ENCODE data around the gene TMEM38B. TPM values are rescaled to one million over a fixed set of nuclear protein-coding genes. Genes with fewer than 3 reads are reported as not detected.

TMEM38B gene
- polyA plus RNA-seq, 3 donors, result 4.5 to 14.8 (median 12.2) TPM

- Histone ChIP-seq H2AFZ (ENCODE audit: insufficient read depth, low read depth, low read length, poor library complexity, severe bottlenecking) (no peak overlapping the region), H3K27ac (ENCODE audit: low read depth in 1 of 2, low read length in 2 of 2) (no peak overlapping the region), H4K20me1 (ENCODE audit: insufficient read depth, low read length) (no peaks in the 10 kb centered on the region), H3K9ac (ENCODE audit: insufficient read depth, low read length, poor library complexity, severe bottlenecking) (no peak overlapping the region), H3K27me3 (ENCODE audit: control insufficient read depth in 2 of 2, insufficient read depth in 2 of 2, low read length in 2 of 2) (no peaks in the 10 kb centered on the region), H3K79me2 (ENCODE audit: insufficient read depth, low read length) (no peaks in the 10 kb centered on the region), H3K4me3 (replicated peaks in 1 of 3; ENCODE audit: low read depth in 2 of 3, low read length in 3 of 3) (no peak overlapping the region), H3K9me3 (replicated peaks in 1 of 2; ENCODE audit: control insufficient read depth in 1 of 2, insufficient read depth in 1 of 2, low read length in 2 of 2) (no peaks in the 10 kb centered on the region), H3K4me1 (ENCODE audit: control insufficient read depth in 1 of 2, insufficient read depth in 2 of 2, low read length in 2 of 2) (no peaks in the 10 kb centered on the region), H3K4me2 (replicated peaks; ENCODE audit: extremely low read depth, low read length, poor library complexity, severe bottlenecking) (no peak overlapping the region), H3K36me3 (replicated peaks in 1 of 2; ENCODE audit: control insufficient read depth in 1 of 2, insufficient read depth in 2 of 2, low read length in 2 of 2) (no peaks in the 10 kb centered on the region)
- 100% methylated on average over 1 of the region's 2 CpGs for WGBS (ENCODE audit: insufficient coverage)
- H3K4me3 Mint-ChIP-seq, result no peak overlapping the region
- H3K4me1 Mint-ChIP-seq, result no peaks in the 10 kb centered on the region
- intact Hi-C loops (cut with micrococcal nuclease), result no loop called here
- no peak for TF ChIP-seq CTCF (IDR thresholded peaks at IDR 0.05)
- no peak overlapping the region for H3K27ac Mint-ChIP-seq
- peaks cover 0 to 4% (median 0%) of the 10 kb centered on the region in 3 donors for H3K27me3 Mint-ChIP-seq (ENCODE audit: low read depth in 3 of 3)
- no peaks in the 10 kb centered on the region for H3K36me3 Mint-ChIP-seq
- DNase-seq, result no peak
- H3K9me3 Mint-ChIP-seq, result no peaks in the 10 kb centered on the region
Observed at GRCh38 chr9:105681313-105681712, 13.0 kb upstream of the TMEM38B start.

GRCh38 chr9:105681724-105682123, 12.6 kb upstream of the TMEM38B start:
- no CpG with 5 or more reads among the region's 1 CpG for WGBS (ENCODE audit: insufficient coverage)
- H3K4me3 ChIP-seq (replicated peaks in 1 of 3; ENCODE audit: low read depth in 2 of 3, low read length in 3 of 3), result no peak overlapping the region
- no peaks in the 10 kb centered on the region for H3K9me3 ChIP-seq (replicated peaks in 1 of 2; ENCODE audit: control insufficient read depth in 1 of 2, insufficient read depth in 1 of 2, low read length in 2 of 2)
- H2AFZ ChIP-seq (ENCODE audit: insufficient read depth, low read depth, low read length, poor library complexity, severe bottlenecking), result no peak overlapping the region
- peaks cover 0 to 4% (median 0%) of the 10 kb centered on the region in 3 donors for H3K27me3 Mint-ChIP-seq (ENCODE audit: low read depth in 3 of 3)
- H3K4me1 ChIP-seq (ENCODE audit: control insufficient read depth in 1 of 2, insufficient read depth in 2 of 2, low read length in 2 of 2), result no peaks in the 10 kb centered on the region
- H3K4me2 ChIP-seq (replicated peaks; ENCODE audit: extremely low read depth, low read length, poor library complexity, severe bottlenecking), result no peak overlapping the region
- no peak overlapping the region for H3K9ac ChIP-seq (ENCODE audit: insufficient read depth, low read length, poor library complexity, severe bottlenecking)
- no peak for TF ChIP-seq CTCF (IDR thresholded peaks at IDR 0.05)
- no peaks in the 10 kb centered on the region for H3K27me3 ChIP-seq (ENCODE audit: control insufficient read depth in 2 of 2, insufficient read depth in 2 of 2, low read length in 2 of 2)
- H3K79me2 ChIP-seq (ENCODE audit: insufficient read depth, low read length), result no peaks in the 10 kb centered on the region
- intact Hi-C loops (cut with micrococcal nuclease), result no loop called here
- no peaks in the 10 kb centered on the region for H3K36me3 Mint-ChIP-seq
- H4K20me1 ChIP-seq (ENCODE audit: insufficient read depth, low read length), result no peaks in the 10 kb centered on the region
- no peak overlapping the region for H3K27ac Mint-ChIP-seq
- no peaks in the 10 kb centered on the region for H3K4me1 Mint-ChIP-seq
- H3K36me3 ChIP-seq (replicated peaks in 1 of 2; ENCODE audit: control insufficient read depth in 1 of 2, insufficient read depth in 2 of 2, low read length in 2 of 2), result no peaks in the 10 kb centered on the region
- no peak overlapping the region for H3K4me3 Mint-ChIP-seq
- H3K9me3 Mint-ChIP-seq, result no peaks in the 10 kb centered on the region
- DNase-seq, result no peak
- no peak overlapping the region for H3K27ac ChIP-seq (ENCODE audit: low read depth in 1 of 2, low read length in 2 of 2)
